Left cardiac atrium (tissue), 4 donors: ENCODE data around the gene ZNF407. TPM values are rescaled to one million over a fixed set of nuclear protein-coding genes. Genes with fewer than 3 reads are reported as not detected.
A peak's percentile ranks its signal among the peaks of the same experiment; 100 is the strongest.

Source experiments
- ATAC-seq, 2 donors: fragments of 200-7000 bp; cut with Tn5 transposase; one replicate each; pipeline ENCODE4 v1.9.1; 2020; ENCODE audit warnings: mild to moderate bottlenecking in 2 of 2, moderate library complexity in 2 of 2
- DNase-seq: peaks from one replicate; pipeline ENCODE4 v3.0.0-alpha.2; 2020
- intact Hi-C, 2 donors: fragments of 100-400 bp; cut with DNase I; formaldehyde crosslinking; loops; one replicate each; pipeline versions ENCODE4 v1.14.1 to v1.15.1; 2022 to 2023
- total RNA-seq, 2 donors: library from RNA; stranded (reverse); fragmentation: NEBNext Ultra II Directional; extraction: Animal tissue kit (Norgen Biotek cat#: 25700); gene quantifications; one replicate each; pipeline ENCODE4 v1.2.1, GENCODE V29; 2021
- donor health status: DM: no; HTN: yes; CAD: no.
- donor health status: DM: no; HTN: yes; CAD: no; lungs with severe emphysema.
- donor health status: DM: yes; HTN: yes; CAD: no.
- donor health status: Dilated cardiomyopathy.

ZNF407 gene
- total RNA-seq, 2 donors from 2014 or later: 10.1 to 10.6 TPM

GRCh38 chr18:74698881-74699280, 101.2 kb downstream of the ZNF407 start:
- DNase-seq (no peak), ATAC-seq (no peak)
- intact Hi-C loops: no loop called here

GRCh38 chr18:74699455-74699854, 101.8 kb downstream of the ZNF407 start:
- no peak for ATAC-seq
- intact Hi-C loops: no loop called here
- DNase-seq: no peak

GRCh38 chr18:74702950-74703349, 105.3 kb downstream of the ZNF407 start:
- intact Hi-C loops: no loop called here
- ATAC-seq: no peak
- DNase-seq: no peak

GRCh38 chr18:74708169-74708568, 110.5 kb downstream of the ZNF407 start:
- no peak for ATAC-seq
- intact Hi-C loops: no loop called here

GRCh38 chr18:74709452-74709851, 111.8 kb downstream of the ZNF407 start:
- intact Hi-C loops: no loop called here
- DNase-seq (no peak), ATAC-seq (no peak)

More at GRCh38 chr18:74708169-74708568, 110.5 kb downstream of the ZNF407 start:
- no peak for DNase-seq

- DNase-seq (no peak), ATAC-seq (no peak)
- intact Hi-C loops: no loop called here
These were observed 116.5 kb downstream of the ZNF407 start for GRCh38 chr18:74714120-74714519.

GRCh38 chr18:74714791-74715190, 117.1 kb downstream of the ZNF407 start:
- intact Hi-C loops: no loop called here
- DNase-seq (no peak), ATAC-seq (no peak)

- no peak for DNase-seq
- no peak for ATAC-seq
- intact Hi-C loops: no loop called here
These were observed 117.6 kb downstream of the ZNF407 start for GRCh38 chr18:74715306-74715705.

GRCh38 chr18:74715865-74716712, 118.4 kb downstream of the ZNF407 start:
- intact Hi-C loops: no loop called here
- no peak for DNase-seq
- ATAC-seq: no peak

- intact Hi-C loops: no loop called here
- ATAC-seq: no peak
- DNase-seq: no peak
These were observed 120.6 kb downstream of the ZNF407 start for GRCh38 chr18:74718312-74718711.

- ATAC-seq: peak; percentile 19 to 47
- no peak for DNase-seq
- intact Hi-C loops: no loop called here
These were observed 124.6 kb downstream of the ZNF407 start for GRCh38 chr18:74722237-74722636.

GRCh38 chr18:74724186-74724585, 126.5 kb downstream of the ZNF407 start:
- no peak for ATAC-seq
- DNase-seq: no peak
- intact Hi-C loops: no loop called here

- DNase-seq (no peak), ATAC-seq (no peak)
- intact Hi-C loops: no loop called here
These were observed 128.0 kb downstream of the ZNF407 start for GRCh38 chr18:74725690-74726089.

GRCh38 chr18:74728586-74728985, 130.9 kb downstream of the ZNF407 start:
- ATAC-seq: no peak
- DNase-seq: no peak
- intact Hi-C loops: no loop called here

GRCh38 chr18:74731097-74731496, 133.4 kb downstream of the ZNF407 start:
- intact Hi-C loops: no loop called here
- ATAC-seq (no peak), DNase-seq (no peak)

- DNase-seq (no peak), ATAC-seq (no peak)
- intact Hi-C loops: no loop called here
These were observed 134.7 kb downstream of the ZNF407 start for GRCh38 chr18:74732380-74732779.

GRCh38 chr18:74733598-74733997, 135.9 kb downstream of the ZNF407 start:
- ATAC-seq (no peak), DNase-seq (no peak)
- intact Hi-C loops: no loop called here

- DNase-seq (no peak), ATAC-seq (no peak)
- intact Hi-C loops: no loop called here
These were observed 136.4 kb downstream of the ZNF407 start for GRCh38 chr18:74734013-74734444.

GRCh38 chr18:74739926-74740325, 142.3 kb downstream of the ZNF407 start:
- intact Hi-C loops: no loop called here
- no peak for ATAC-seq
- DNase-seq: no peak

- intact Hi-C loops: no loop called here
- ATAC-seq (no peak), DNase-seq (no peak)
These were observed 145.0 kb downstream of the ZNF407 start for GRCh38 chr18:74742573-74743243.
